Lower lobe of right lung (tissue), 2 donors: ENCODE results near the gene SLC6A1. TPM values are rescaled to one million over a fixed set of nuclear protein-coding genes. Genes with fewer than 3 reads are reported as not detected.

Experiments
- ATAC-seq, 2 donors: fragments of 200-7000 bp; cut with Tn5 transposase; one replicate each; pipeline ENCODE4 v1.9.1; 2020 to 2022; ENCODE audit warnings: mild to moderate bottlenecking in 2 of 2, moderate library complexity in 2 of 2
- DNase-seq: peaks from one replicate; pipeline ENCODE4 v3.0.0-alpha.2; 2020
- H3K27ac ChIP-seq: fragments of 200-600 bp; one replicate; pipeline ENCODE4 v1.8.0; 2022
- H3K27me3 ChIP-seq: fragments of 200-600 bp; one replicate; pipeline ENCODE4 v1.8.0; 2022; ENCODE audit warnings: low read depth
- H3K36me3 ChIP-seq: fragments of 200-600 bp; one replicate; pipeline ENCODE4 v1.8.0; 2022; ENCODE audit warnings: mild to moderate bottlenecking
- H3K4me1 ChIP-seq: fragments of 200-600 bp; one replicate; pipeline ENCODE4 v1.8.0; 2022
- H3K4me3 ChIP-seq: fragments of 200-600 bp; one replicate; pipeline ENCODE4 v1.8.0; 2022; ENCODE audit warnings: mild to moderate bottlenecking
- H3K9me3 ChIP-seq: fragments of 200-600 bp; one replicate; pipeline ENCODE4 v1.8.0; 2022
- CTCF ChIP-seq: fragments of 200-600 bp; IDR thresholded peaks from one replicate; pipeline ENCODE4 v1.8.0; 2022; ENCODE audit warnings: antibody characterized with exemption, mild to moderate bottlenecking
- intact Hi-C: fragments of 100-400 bp; cut with DNase I; formaldehyde crosslinking; loops from one replicate; pipeline ENCODE4 v1.11.0; 2022
- total RNA-seq: library from RNA; stranded (reverse); fragmentation: NEBNext Ultra II Directional; extraction: Animal tissue kit (Norgen Biotek cat#: 25700); gene quantifications from one replicate; pipeline ENCODE4 v1.2.1, GENCODE V29; 2021
- donor health status: DM: no; HTN: yes; CAD: no; lungs with severe emphysema.

The SLC6A1 gene
- total RNA-seq, 1 donor from 2014 or later: 1.8 TPM

DNA sequence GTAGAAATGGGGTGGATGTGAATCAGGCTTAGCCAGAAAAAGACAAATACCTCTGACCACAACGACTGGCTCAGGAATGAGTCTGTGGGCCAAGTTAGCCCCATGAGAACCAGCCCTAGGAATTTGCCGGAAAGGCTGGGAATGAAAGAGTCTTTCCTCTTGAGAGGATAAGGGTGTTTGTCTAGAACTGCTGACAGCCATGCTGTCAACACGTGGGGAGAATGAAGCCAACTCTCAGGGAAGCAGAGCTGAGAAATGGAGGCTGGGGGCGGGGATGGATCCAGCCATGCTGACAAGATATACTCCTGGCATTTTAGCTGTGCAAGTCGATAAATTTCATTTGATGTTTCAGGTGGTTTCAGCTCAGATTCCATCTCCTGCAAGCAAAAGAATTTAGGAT, 10.6 kb upstream of the SLC6A1 start:
- no peak for DNase-seq
- Histone ChIP-seq H3K4me1 (peaks cover 18% of the 10 kb centered on the region), H3K27me3 (peaks cover 2% of the 10 kb centered on the region), H3K4me3 (no peak overlapping the region), H3K9me3 (no peaks in the 10 kb centered on the region), H3K36me3 (no peaks in the 10 kb centered on the region), H3K27ac (no peak overlapping the region)
- intact Hi-C loops: no loop called here
- no peak for TF ChIP-seq CTCF
- ATAC-seq: peak; percentile 29 to 65

- Histone ChIP-seq H3K27me3 (no peaks in the 10 kb centered on the region), H3K9me3 (no peaks in the 10 kb centered on the region), H3K36me3 (no peaks in the 10 kb centered on the region), H3K4me3 (no peak overlapping the region), H3K27ac (no peak overlapping the region), H3K4me1 (peaks cover 18% of the 10 kb centered on the region)
- intact Hi-C loops: no loop called here
- ATAC-seq (peak; percentile 44 to 65), DNase-seq (no peak)
- TF ChIP-seq CTCF: no peak
Measured at GRCh38 chr3:10982782-10983181, 9.8 kb upstream of the SLC6A1 start.

DNA sequence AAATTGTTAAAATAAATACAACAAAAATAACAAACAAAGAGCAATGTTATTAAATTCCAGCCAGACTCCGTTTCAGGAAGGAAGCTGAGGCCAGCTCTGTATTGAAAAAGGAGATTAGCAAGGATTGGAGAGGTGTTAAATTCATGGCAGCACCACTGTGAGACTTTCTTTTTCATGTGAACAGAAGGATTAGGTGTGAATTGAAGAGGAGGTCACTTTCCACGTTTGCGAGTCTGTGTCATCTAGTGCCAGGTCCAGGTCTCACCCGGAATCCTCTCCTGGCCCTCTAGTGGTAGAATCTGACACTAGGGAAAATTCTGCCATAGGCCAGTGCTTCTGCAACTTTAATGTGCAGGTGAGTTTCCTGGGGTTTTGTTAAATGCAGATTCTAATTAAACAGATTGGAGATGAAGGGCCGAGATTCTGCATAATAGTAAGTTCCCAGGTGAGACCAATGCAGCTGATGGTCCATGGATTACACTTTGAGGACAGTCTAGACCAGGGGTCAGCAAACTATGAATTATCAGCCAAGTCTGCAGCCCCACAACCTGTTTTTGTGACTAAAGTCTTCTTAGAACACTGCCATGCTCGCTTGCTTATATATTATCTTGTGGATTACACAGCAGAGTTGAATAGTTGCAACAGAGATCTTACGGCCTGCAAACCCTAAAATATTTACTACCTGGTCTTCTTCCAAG, 9.2 kb upstream of the SLC6A1 start:
- peak; percentile 78 for TF ChIP-seq CTCF
- peaks cover 18% of the 10 kb centered on the region for H3K4me1 ChIP-seq
- no peak overlapping the region for H3K4me3 ChIP-seq
- no peaks in the 10 kb centered on the region for H3K27me3 ChIP-seq
- no peak overlapping the region for H3K27ac ChIP-seq
- intact Hi-C loops: no loop called here
- peak; percentile 76 to 79 for ATAC-seq
- H3K36me3 ChIP-seq: no peaks in the 10 kb centered on the region
- DNase-seq: no peak
- no peaks in the 10 kb centered on the region for H3K9me3 ChIP-seq

DNA sequence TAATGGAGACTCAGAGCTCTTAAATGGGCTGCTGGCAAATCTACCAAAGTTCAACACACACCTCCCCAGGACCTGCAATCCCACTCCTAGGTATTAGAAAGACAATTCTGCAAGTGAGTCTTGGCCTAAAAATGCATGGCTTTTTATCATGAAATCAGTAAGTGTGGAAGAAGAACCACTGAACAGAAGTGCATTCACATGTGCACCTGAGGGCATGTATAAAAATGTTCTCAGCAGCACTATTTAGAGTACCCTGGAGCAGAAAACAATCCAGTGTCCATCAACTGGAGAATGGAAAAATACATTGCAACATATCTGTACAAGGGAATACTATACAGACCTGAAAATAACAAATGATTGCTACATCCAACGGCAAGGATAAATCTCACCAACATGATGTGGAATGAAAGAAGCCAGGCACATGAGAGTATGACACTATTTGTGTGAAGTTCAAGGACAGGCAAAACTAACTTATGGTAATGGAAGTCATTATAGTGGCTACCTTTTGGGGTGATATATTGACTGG, 8.1 kb upstream of the SLC6A1 start:
- intact Hi-C loops: no loop called here
- Histone ChIP-seq H3K9me3 (no peaks in the 10 kb centered on the region), H3K27me3 (no peaks in the 10 kb centered on the region), H3K4me3 (no peak overlapping the region), H3K27ac (no peak overlapping the region), H3K36me3 (no peaks in the 10 kb centered on the region), H3K4me1 (peaks cover 18% of the 10 kb centered on the region)
- DNase-seq (no peak), ATAC-seq (no peak)
- no peak for TF ChIP-seq CTCF

GRCh38 chr3:10985181-10985580, 7.4 kb upstream of the SLC6A1 start:
- TF ChIP-seq CTCF: no peak
- intact Hi-C loops: no loop called here
- Histone ChIP-seq H3K9me3 (no peaks in the 10 kb centered on the region), H3K27me3 (no peaks in the 10 kb centered on the region), H3K4me3 (no peak overlapping the region), H3K4me1 (peaks cover 18% of the 10 kb centered on the region), H3K27ac (no peak overlapping the region), H3K36me3 (no peaks in the 10 kb centered on the region)
- ATAC-seq (no peak), DNase-seq (no peak)
